ENCODE data around the gene CFAP157.

The CFAP157 gene

GRCh38 chr9:127676638-127677037, 30.1 kb upstream of the CFAP157 start:
- H3K27ac ChIP-seq (ENCODE audit: low read depth, low read length), result no peak overlapping the region
- H3K9me2 ChIP-seq (replicated peaks; ENCODE audit: insufficient read depth, low read length), result no peaks in the 10 kb centered on the region
- H3K79me2 ChIP-seq (ENCODE audit: insufficient read depth, low read length), result no peaks in the 10 kb centered on the region
- H2AFZ ChIP-seq (ENCODE audit: low read depth, low read length, severe bottlenecking), result no peak overlapping the region
- no peaks in the 10 kb centered on the region for H3K9me3 ChIP-seq (ENCODE audit: insufficient read depth, low read length)
- H3K9ac ChIP-seq (ENCODE audit: low read length), result no peak overlapping the region
- H3K4me2 ChIP-seq (ENCODE audit: low read depth, low read length, poor library complexity, severe bottlenecking), result no peak overlapping the region
- H4K20me1 ChIP-seq (ENCODE audit: low read depth, low read length), result no peaks in the 10 kb centered on the region
- H3F3A ChIP-seq (ENCODE audit: insufficient read depth), result no peaks in the 10 kb centered on the region
- no peaks in the 10 kb centered on the region for H3K36me3 ChIP-seq (ENCODE audit: low read length)
- no peaks in the 10 kb centered on the region for H3K27me3 ChIP-seq (ENCODE audit: low read length)
- no peak overlapping the region for H3K4me3 ChIP-seq (ENCODE audit: insufficient read depth, low read length, poor library complexity, severe bottlenecking)
- TF ChIP-seq EZH2phosphoT487 (conservative IDR thresholded peaks at IDR 0.05; ENCODE audit: low read length), result no peak
- TF ChIP-seq, protein P1, sequence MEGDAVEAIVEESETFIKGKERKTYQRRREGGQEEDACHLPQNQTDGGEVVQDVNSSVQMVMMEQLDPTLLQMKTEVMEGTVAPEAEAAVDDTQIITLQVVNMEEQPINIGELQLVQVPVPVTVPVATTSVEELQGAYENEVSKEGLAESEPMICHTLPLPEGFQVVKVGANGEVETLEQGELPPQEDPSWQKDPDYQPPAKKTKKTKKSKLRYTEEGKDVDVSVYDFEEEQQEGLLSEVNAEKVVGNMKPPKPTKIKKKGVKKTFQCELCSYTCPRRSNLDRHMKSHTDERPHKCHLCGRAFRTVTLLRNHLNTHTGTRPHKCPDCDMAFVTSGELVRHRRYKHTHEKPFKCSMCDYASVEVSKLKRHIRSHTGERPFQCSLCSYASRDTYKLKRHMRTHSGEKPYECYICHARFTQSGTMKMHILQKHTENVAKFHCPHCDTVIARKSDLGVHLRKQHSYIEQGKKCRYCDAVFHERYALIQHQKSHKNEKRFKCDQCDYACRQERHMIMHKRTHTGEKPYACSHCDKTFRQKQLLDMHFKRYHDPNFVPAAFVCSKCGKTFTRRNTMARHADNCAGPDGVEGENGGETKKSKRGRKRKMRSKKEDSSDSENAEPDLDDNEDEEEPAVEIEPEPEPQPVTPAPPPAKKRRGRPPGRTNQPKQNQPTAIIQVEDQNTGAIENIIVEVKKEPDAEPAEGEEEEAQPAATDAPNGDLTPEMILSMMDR (IDR thresholded peaks at IDR 0.05; ENCODE audit: insufficient read depth, low read length, poor library complexity, severe bottlenecking), result no peak

DNA sequence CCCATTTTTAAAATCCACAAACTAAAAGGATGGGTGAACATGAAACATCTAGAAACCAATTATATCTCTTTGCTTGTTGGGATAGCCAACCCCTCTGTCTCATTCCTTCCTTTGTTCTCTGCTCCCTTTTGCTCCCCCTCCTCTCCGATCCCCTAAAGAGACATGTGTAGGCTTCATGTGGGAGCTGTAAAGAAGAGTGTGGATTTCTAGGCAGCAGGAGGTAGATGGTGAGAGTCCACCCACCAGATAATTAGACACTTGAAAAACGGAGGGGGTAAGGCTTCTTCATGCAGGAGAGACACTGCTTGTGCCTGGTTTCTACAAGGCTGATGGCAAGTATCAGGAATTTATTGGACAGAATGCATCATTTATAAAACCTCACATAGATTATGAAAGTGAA, 27.3 kb upstream of the CFAP157 start:
- no peak overlapping the region for H3K4me3 ChIP-seq (ENCODE audit: insufficient read depth, low read length, poor library complexity, severe bottlenecking)
- no peak overlapping the region for H3K4me2 ChIP-seq (ENCODE audit: low read depth, low read length, poor library complexity, severe bottlenecking)
- no peaks in the 10 kb centered on the region for H3K36me3 ChIP-seq (ENCODE audit: low read length)
- H4K20me1 ChIP-seq (ENCODE audit: low read depth, low read length), result no peaks in the 10 kb centered on the region
- no peaks in the 10 kb centered on the region for H3F3A ChIP-seq (ENCODE audit: insufficient read depth)
- H2AFZ ChIP-seq (ENCODE audit: low read depth, low read length, severe bottlenecking), result no peak overlapping the region
- no peaks in the 10 kb centered on the region for H3K79me2 ChIP-seq (ENCODE audit: insufficient read depth, low read length)
- no peak overlapping the region for H3K27ac ChIP-seq (ENCODE audit: low read depth, low read length)
- TF ChIP-seq, protein P1 (IDR thresholded peaks at IDR 0.05; ENCODE audit: insufficient read depth, low read length, poor library complexity, severe bottlenecking), result no peak
- TF ChIP-seq EZH2phosphoT487 (conservative IDR thresholded peaks at IDR 0.05; ENCODE audit: low read length), result no peak
- no peaks in the 10 kb centered on the region for H3K9me3 ChIP-seq (ENCODE audit: insufficient read depth, low read length)
- no peaks in the 10 kb centered on the region for H3K9me2 ChIP-seq (replicated peaks; ENCODE audit: insufficient read depth, low read length)
- H3K9ac ChIP-seq (ENCODE audit: low read length), result no peak overlapping the region
- no peaks in the 10 kb centered on the region for H3K27me3 ChIP-seq (ENCODE audit: low read length)

GRCh38 chr9:127680226-127680625, 26.6 kb upstream of the CFAP157 start:
- Histone ChIP-seq H3K9me3 (ENCODE audit: insufficient read depth, low read length) (no peaks in the 10 kb centered on the region), H3K79me2 (ENCODE audit: insufficient read depth, low read length) (no peaks in the 10 kb centered on the region), H3K27me3 (ENCODE audit: low read length) (no peaks in the 10 kb centered on the region), H3F3A (ENCODE audit: insufficient read depth) (no peaks in the 10 kb centered on the region), H3K9ac (ENCODE audit: low read length) (no peak overlapping the region), H3K36me3 (ENCODE audit: low read length) (no peaks in the 10 kb centered on the region), H3K4me2 (ENCODE audit: low read depth, low read length, poor library complexity, severe bottlenecking) (no peak overlapping the region), H3K27ac (ENCODE audit: low read depth, low read length) (no peak overlapping the region), H4K20me1 (ENCODE audit: low read depth, low read length) (no peaks in the 10 kb centered on the region), H3K9me2 (replicated peaks; ENCODE audit: insufficient read depth, low read length) (no peaks in the 10 kb centered on the region), H3K4me3 (ENCODE audit: insufficient read depth, low read length, poor library complexity, severe bottlenecking) (no peak overlapping the region), H2AFZ (ENCODE audit: low read depth, low read length, severe bottlenecking) (no peak overlapping the region)
- TF ChIP-seq, protein P1 (IDR thresholded peaks at IDR 0.05; ENCODE audit: insufficient read depth, low read length, poor library complexity, severe bottlenecking), result no peak
- TF ChIP-seq EZH2phosphoT487 (conservative IDR thresholded peaks at IDR 0.05; ENCODE audit: low read length), result no peak

Measured in SU-DHL-6 (cell line).